Activated CD4-positive, alpha-beta T cell treated with anti-CD3 and anti-CD28 coated beads for 36 hours (primary cell): Measurements from ENCODE around the gene COL12A1. TPM values are rescaled to one million over a fixed set of nuclear protein-coding genes. Genes with fewer than 3 reads are reported as not detected.

Source experiments
- ATAC-seq: fragments of 200-7000 bp; cut with Tn5 transposase; one replicate; pipeline ENCODE4 v1.10.0; 2021; ENCODE audit warnings: mild to moderate bottlenecking, moderate library complexity
- CTCF ChIA-PET: fragments of 350-600 bp; sonication (Branson Sonifier 250); formaldehyde crosslinking; loops from one replicate; lab custom pipeline; 2021; ENCODE audit warnings: antibody characterized with exemption; lab: Charles Lee
- POLR2A ChIA-PET: fragments of 350-600 bp; sonication (Branson Sonifier 250); formaldehyde crosslinking; loops from one replicate; lab custom pipeline; 2021; ENCODE audit warnings: antibody characterized with exemption, inconsistent platforms; lab: Charles Lee
- DNase-seq: peaks from one replicate; pipeline ENCODE4 v3.0.0-alpha.2; 2020
- H3K27ac Mint-ChIP-seq: one replicate; pipeline ENCODE4 v1.8.0; 2021; ENCODE audit warnings: mixed read lengths
- H3K27me3 Mint-ChIP-seq: one replicate; pipeline ENCODE4 v1.8.0; 2021; ENCODE audit warnings: mixed read lengths
- H3K36me3 Mint-ChIP-seq: one replicate; pipeline ENCODE4 v1.8.0; 2021; ENCODE audit warnings: low read depth, mixed read lengths
- H3K4me1 Mint-ChIP-seq: one replicate; pipeline ENCODE4 v1.8.0; 2021; ENCODE audit warnings: mixed read lengths
- H3K4me3 Mint-ChIP-seq: one replicate; pipeline ENCODE4 v1.8.0; 2021; ENCODE audit warnings: mild to moderate bottlenecking, moderate library complexity, mixed read lengths
- H3K9me3 Mint-ChIP-seq: one replicate; pipeline ENCODE4 v1.8.0; 2021; ENCODE audit warnings: low read depth, mixed read lengths
- intact Hi-C, 2 experiments: fragments of 100-400 bp; cut with DNase I in 1 of 2; cut with micrococcal nuclease in 1 of 2; formaldehyde crosslinking; loops; one replicate each; pipeline versions ENCODE4 v1.14.2 to v1.15.1; 2022 to 2024; cut with DNase I, micrococcal nuclease
- total RNA-seq, 2 experiments: library from RNA; stranded (reverse); gene quantifications; one replicate each; pipeline ENCODE4 v1.2.3, GENCODE V29; 2021

Gene COL12A1
- total RNA-seq = under 1 TPM; 0.02 TPM

DNA sequence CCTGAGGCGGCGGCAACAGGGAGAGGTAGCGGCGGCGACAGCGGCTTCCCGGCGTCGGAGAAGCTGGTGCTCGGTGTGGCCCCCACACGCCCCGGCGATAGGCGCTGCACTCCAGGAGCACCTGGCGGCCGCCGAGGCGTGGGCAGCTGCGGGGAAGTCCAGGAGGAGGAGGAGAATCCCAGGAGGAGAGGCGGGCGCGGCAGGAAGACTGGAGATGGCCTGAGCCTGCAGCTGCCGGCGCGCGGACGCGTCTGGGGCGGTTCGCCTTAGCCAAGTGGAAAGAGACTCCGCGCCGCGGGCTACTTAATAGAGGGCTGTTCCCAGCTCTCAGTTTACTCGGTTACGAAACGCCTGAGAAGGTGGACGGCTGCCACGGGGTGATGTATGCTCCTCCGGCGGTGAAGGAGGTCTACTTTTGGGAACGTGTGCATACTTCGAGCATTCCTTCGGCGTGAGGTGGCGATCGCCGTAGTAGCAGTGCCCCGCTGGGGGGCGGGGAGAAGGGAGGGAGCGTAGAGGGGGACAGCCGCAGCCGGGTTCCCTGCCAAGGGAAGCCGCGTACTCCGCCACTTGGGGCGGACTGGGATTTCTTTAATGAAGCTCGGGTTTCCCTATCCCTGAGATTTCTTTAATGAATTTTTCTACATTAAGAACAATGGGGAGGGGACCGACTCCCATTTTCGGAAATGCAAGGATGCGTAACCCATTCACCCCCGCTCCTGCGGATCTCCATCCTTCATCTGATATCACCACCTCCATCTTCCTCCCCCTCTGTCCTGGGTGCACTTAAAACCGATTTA, at the start of gene COL12A1:
Gene COL12A1 (minus strand): TSS at position 278 of the 800 bp plus-strand sequence. CDS start 3,261 bp downstream, outside the sequence.
- H3K27ac Mint-ChIP-seq = no peak within 1 kb of the TSS
- ChIA-PET POLR2A (no interaction called here), CTCF (interaction anchor here (0.7 to 5.7 kb wide), 4 partner anchors 14 to 1466 kb away, joined by 3 to 72 read pairs (median 4); no protein-coding TSS in a partner anchor)
- peaks cover 58% of the 10 kb centered on the region for H3K4me1 Mint-ChIP-seq
- peaks cover 83% of the 10 kb centered on the region for H3K27me3 Mint-ChIP-seq
- DNase-seq (peak; percentile 43), ATAC-seq (no peak)
- intact Hi-C loops = loop anchor here (5.0 to 10.0 kb wide), 4 partner anchors 631 to 1531 kb away; no protein-coding TSS in a partner anchor
- H3K36me3 Mint-ChIP-seq = no peaks in the 10 kb centered on the region
- H3K4me3 Mint-ChIP-seq = peak within 1 kb of the TSS; percentile 49
- H3K9me3 Mint-ChIP-seq = no peaks in the 10 kb centered on the region

DNA sequence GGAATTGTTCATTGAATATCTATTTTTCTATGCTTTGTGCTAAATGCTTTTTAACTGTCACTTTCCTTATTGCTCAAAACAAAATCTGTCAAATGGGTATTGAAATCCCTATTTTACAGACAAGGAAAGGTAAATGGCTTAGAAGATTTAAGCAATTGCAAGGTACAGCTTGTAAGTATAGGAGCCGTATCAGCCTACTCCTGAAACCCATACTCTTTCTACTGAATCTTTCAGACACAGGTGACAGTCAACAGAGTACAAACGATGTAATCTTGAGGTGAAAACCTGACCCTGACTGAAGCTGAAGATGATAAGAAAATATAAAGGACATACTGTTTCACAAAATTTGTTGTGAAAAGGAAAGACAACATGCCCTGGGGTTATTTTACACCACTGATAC, 44.7 kb upstream of the COL12A1 start:
- Mint-ChIP-seq H3K27me3 (peaks cover 11% of the 10 kb centered on the region), H3K27ac (no peak overlapping the region), H3K4me3 (no peak overlapping the region), H3K4me1 (no peaks in the 10 kb centered on the region), H3K9me3 (no peaks in the 10 kb centered on the region), H3K36me3 (peaks cover 4% of the 10 kb centered on the region)
- ATAC-seq = no peak
- ChIA-PET POLR2A (interaction anchor here (0.7 kb wide), 1 partner anchor 225 kb away, joined by 3 read pairs; no protein-coding TSS in a partner anchor), CTCF (no interaction called here)
- no peak for DNase-seq
- intact Hi-C loops = no loop called here

DNA sequence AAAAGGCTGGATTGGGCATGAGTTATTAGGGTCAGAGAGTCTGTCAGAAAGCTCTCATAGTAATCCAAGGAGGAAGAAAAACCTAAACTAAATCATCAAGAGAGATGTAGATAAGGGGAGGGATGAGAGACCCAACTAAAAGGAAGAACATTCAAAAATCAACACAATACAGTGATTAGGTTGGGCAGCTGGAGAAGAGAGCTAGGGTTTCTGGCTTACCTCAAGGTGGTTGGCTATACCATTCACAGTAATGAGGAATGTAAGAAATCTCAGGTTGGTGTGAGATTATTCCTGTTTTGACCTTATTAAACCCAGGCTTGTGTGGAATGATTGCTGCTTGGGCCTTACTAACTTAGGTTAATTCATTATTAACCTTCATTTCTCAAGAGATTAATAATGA, 44.0 kb upstream of the COL12A1 start:
- no peak for DNase-seq
- Mint-ChIP-seq H3K27ac (no peak overlapping the region), H3K27me3 (peaks cover 12% of the 10 kb centered on the region), H3K36me3 (peaks cover 4% of the 10 kb centered on the region), H3K4me3 (no peak overlapping the region), H3K4me1 (no peaks in the 10 kb centered on the region), H3K9me3 (no peaks in the 10 kb centered on the region)
- POLR2A ChIA-PET = interaction anchor here (0.5 to 0.7 kb wide), 2 partner anchors 62 to 225 kb away, joined by 3 to 4 read pairs; no protein-coding TSS in a partner anchor
- CTCF ChIA-PET = interaction anchor here (0.6 kb wide), 1 partner anchor 790 kb away, joined by 3 read pairs; no protein-coding TSS in a partner anchor
- no peak for ATAC-seq
- intact Hi-C loops = no loop called here

DNA sequence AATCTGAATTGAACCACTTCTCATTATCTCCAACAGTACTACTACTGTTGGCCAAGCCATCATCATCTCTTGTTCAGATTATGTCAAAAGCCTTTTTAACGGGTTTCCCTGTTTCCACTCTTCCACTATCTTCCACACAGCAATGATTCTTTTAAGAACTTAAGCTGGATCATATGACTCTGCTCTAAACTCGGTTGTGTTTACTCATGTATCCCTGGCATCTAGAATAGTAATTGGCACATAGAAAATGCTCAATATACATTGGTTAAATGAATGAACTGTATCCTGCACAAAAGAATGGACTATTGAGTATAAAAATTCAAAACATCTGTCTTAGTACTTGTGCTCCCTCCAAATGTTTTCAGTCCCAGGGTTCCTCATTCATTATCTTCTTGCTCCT, 40.5 kb upstream of the COL12A1 start:
- DNase-seq (no peak), ATAC-seq (no peak)
- peaks cover 7% of the 10 kb centered on the region for H3K36me3 Mint-ChIP-seq
- peaks cover 12% of the 10 kb centered on the region for H3K27me3 Mint-ChIP-seq
- intact Hi-C loops = no loop called here
- H3K4me1 Mint-ChIP-seq = peaks cover 17% of the 10 kb centered on the region
- no peaks in the 10 kb centered on the region for H3K9me3 Mint-ChIP-seq
- POLR2A ChIA-PET = no interaction called here
- CTCF ChIA-PET = no interaction called here
- H3K27ac Mint-ChIP-seq = no peak overlapping the region
- H3K4me3 Mint-ChIP-seq = no peak overlapping the region

DNA sequence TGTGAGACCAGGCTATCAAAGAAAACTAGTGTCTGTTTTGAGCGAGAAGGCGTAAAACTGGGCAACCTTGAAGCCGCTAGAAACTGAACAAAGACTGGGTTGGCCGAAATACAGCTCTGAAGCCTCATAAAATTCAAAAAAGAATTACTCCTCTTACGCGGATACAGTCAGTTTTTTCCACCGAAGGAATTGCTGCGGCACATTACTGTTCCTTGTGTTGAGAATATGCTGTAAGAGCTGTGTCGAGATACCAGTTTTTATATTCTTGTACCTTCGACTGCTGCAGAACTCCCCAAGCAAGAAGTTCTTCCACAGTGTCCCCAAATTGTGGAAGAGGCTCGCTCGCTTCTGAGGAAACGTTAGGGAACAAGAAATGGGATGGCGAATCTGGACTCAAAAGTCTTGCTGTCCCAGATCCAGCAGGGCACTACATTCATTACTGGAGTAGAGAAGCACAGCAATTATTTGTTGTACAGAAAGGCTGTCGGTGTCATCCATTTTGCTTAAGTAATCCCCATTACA, 38.3 kb upstream of the COL12A1 start:
- ChIA-PET POLR2A (interaction anchor here (1.5 to 1.7 kb wide), 2 partner anchors 34 to 40 kb away, joined by 5 to 7 read pairs; partner anchors contain the start of gene TMEM30A), CTCF (interaction anchor here (0.5 to 2.0 kb wide), 9 partner anchors 14 to 1806 kb away, joined by 3 to 13 read pairs (median 3); partner anchors contain the start of gene TMEM30A)
- H3K4me3 Mint-ChIP-seq = peak overlapping the region; percentile 91
- H3K36me3 Mint-ChIP-seq = peaks cover 23% of the 10 kb centered on the region
- peaks cover 12% of the 10 kb centered on the region for H3K27me3 Mint-ChIP-seq
- intact Hi-C loops = loop anchor here (1.0 to 5.0 kb wide), 3 partner anchors 22 to 1722 kb away; partner anchors contain the start of genes EEF1A1 (in 2 of the 2) and SENP6 (in 1 of the 2)
- ATAC-seq (no peak), DNase-seq (no peak)
- peaks cover 30% of the 10 kb centered on the region for H3K4me1 Mint-ChIP-seq
- no peaks in the 10 kb centered on the region for H3K9me3 Mint-ChIP-seq
- H3K27ac Mint-ChIP-seq = peak overlapping the region; percentile 95

DNA sequence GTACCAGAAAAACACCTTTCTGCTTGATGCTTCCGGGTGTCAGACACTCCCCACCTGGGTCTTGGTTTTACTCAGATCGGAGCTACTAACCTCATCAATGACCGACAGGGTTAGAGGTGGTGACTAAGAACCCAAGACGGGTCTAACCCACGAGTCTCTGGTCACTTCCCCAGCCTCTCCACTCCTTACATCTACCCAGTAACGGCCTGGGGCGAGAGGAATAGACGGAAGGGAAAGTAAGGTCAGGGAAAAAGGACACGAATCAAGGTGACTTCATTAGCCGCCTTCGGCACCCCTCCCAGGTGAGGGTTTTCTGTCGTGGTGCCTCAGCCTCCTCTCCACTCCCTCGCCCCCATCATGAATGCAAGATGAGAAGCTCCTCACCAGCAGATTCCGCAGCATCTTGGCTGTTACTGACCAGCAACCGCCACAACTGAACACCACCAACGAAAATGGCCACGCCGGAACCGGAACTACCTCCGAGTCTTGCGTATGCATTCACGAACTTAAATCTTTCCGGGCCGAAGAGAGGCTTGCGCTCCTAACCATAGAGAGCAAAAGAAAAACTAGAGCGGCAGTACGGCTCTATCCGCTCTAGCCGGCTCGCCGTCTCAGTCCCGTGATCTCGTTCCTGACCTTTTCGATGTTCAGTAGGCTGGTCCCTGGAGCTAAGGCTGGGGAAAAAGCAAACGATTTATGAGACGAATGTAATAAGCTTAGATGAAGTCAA, 37.6 kb upstream of the COL12A1 start, which contains the start of gene COX7A2:
Gene COX7A2 (minus strand): TSS at position 469 of the 730 bp plus-strand sequence. CDS start 67 bp downstream, at position 402.
- Mint-ChIP-seq H3K4me1 (peaks cover 35% of the 10 kb centered on the region), H3K27me3 (peaks cover 12% of the 10 kb centered on the region), H3K36me3 (peaks cover 27% of the 10 kb centered on the region), H3K4me3 (peak within 1 kb of the TSS; percentile 91), H3K27ac (peak within 1 kb of the TSS; percentile 95), H3K9me3 (no peaks in the 10 kb centered on the region)
- ATAC-seq (peak; percentile 97), DNase-seq (peak; percentile 91)
- ChIA-PET CTCF (interaction anchor here (0.5 to 2.0 kb wide), 10 partner anchors 15 to 1806 kb away, joined by 3 to 13 read pairs (median 3); partner anchors contain the start of gene TMEM30A), POLR2A (interaction anchor here (0.5 to 1.7 kb wide), 6 partner anchors 35 to 1614 kb away, joined by 3 to 7 read pairs (median 4); partner anchors contain the start of gene TMEM30A)
- intact Hi-C loops = loop anchor here (1.0 to 5.0 kb wide), 5 partner anchors 23 to 1721 kb away; partner anchors contain the start of genes EEF1A1 (in 2 of the 2), SENP6 (in 2 of the 2) and TMEM30A (in 2 of the 2)

DNA sequence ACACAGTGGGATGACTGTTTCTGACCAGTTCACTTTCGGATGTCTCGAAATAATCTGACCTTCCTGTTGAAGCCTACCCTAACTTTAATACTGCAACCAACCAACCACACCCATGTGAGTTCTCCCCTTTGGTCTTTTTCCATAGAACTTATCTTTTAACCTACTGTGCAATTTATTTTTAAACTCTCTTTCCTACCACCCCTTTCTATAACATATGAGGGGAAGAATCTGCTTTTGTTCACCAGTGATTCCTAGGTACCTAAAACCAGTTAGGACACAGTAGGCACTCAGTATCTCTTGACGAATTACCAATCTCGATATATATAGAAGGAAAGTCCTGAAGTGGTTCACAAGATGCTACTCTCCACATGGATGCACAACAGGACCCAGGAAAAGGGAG, 30.8 kb upstream of the COL12A1 start:
- Mint-ChIP-seq H3K27me3 (no peaks in the 10 kb centered on the region), H3K9me3 (no peaks in the 10 kb centered on the region), H3K36me3 (peaks cover 33% of the 10 kb centered on the region), H3K27ac (no peak overlapping the region), H3K4me3 (no peak overlapping the region), H3K4me1 (peaks cover 20% of the 10 kb centered on the region)
- CTCF ChIA-PET = interaction anchor here (1.3 to 1.6 kb wide), 2 partner anchors 10 to 25 kb away, joined by 6 read pairs; no protein-coding TSS in a partner anchor
- intact Hi-C loops = no loop called here
- DNase-seq (no peak), ATAC-seq (no peak)
- POLR2A ChIA-PET = interaction anchor here (1.0 kb wide), 1 partner anchor 32 kb away, joined by 4 read pairs; no protein-coding TSS in a partner anchor

DNA sequence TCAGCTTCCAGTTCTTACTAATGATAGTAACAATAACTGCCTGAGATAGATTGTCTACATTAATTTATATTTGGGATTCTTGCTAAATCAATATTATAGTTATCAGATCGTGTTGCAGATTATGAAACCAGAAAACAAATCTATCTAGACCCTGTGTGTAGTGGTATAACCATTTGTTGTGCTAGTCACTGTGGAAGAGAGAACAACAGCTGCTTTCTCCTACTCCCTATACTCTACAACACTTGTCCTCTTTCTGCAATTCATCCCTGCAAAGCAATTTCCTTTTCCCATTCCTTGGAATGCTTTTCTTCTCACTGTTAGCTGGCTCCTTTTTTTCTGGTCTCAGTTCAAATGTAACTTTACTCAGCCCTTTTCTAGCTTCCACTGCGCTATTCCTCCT, 29.4 kb upstream of the COL12A1 start:
- Mint-ChIP-seq H3K9me3 (no peaks in the 10 kb centered on the region), H3K36me3 (peaks cover 25% of the 10 kb centered on the region), H3K27me3 (no peaks in the 10 kb centered on the region), H3K4me1 (peaks cover 11% of the 10 kb centered on the region), H3K27ac (peak overlapping the region; percentile 11), H3K4me3 (no peak overlapping the region)
- intact Hi-C loops = no loop called here
- ChIA-PET POLR2A (no interaction called here), CTCF (interaction anchor here (0.6 to 1.6 kb wide), 3 partner anchors 9 to 1593 kb away, joined by 3 to 6 read pairs (median 5); no protein-coding TSS in a partner anchor)
- DNase-seq (no peak), ATAC-seq (no peak)

DNA sequence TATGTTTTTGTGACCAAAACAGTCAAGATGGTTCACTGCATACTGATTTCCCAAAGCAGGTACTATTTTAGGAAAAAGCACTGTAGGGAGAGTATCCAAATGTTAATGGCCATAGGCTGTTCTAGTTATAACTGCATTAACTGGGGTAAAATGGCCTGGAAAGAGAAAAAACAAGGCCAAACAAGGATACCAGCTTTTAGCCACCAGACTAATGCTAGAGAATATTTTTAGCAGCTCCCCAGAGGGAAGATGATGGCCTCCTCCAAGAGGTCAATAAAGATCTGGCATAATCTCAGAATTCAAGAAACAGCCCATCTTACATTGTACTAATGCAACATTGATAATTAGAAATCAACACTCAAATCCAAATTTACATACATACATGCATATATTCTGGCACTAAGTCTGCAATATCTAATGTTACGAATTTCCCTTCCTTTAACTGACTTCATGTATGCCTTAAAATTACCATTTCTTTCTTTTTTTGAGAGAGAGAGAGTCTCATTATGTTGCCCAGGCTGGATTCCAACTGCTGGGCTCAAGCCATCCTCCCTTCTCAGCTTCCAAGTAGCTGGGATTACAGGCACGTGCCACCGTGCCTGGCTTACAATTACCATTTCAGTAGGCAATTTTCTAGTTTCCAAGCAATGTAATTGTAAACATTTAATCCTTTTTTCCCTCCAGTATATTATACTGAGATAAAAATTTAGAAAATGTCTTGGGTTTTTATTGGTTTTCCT, 28.4 kb upstream of the COL12A1 start:
- Mint-ChIP-seq H3K4me3 (no peak overlapping the region), H3K4me1 (peaks cover 6% of the 10 kb centered on the region), H3K36me3 (peaks cover 18% of the 10 kb centered on the region), H3K9me3 (no peaks in the 10 kb centered on the region), H3K27me3 (no peaks in the 10 kb centered on the region), H3K27ac (no peak overlapping the region)
- intact Hi-C loops = no loop called here
- DNase-seq (no peak), ATAC-seq (no peak)
- ChIA-PET CTCF (interaction anchor here (0.7 to 2.1 kb wide), 3 partner anchors 26 to 1580 kb away, joined by 3 to 8 read pairs (median 3); no protein-coding TSS in a partner anchor), POLR2A (no interaction called here)

DNA sequence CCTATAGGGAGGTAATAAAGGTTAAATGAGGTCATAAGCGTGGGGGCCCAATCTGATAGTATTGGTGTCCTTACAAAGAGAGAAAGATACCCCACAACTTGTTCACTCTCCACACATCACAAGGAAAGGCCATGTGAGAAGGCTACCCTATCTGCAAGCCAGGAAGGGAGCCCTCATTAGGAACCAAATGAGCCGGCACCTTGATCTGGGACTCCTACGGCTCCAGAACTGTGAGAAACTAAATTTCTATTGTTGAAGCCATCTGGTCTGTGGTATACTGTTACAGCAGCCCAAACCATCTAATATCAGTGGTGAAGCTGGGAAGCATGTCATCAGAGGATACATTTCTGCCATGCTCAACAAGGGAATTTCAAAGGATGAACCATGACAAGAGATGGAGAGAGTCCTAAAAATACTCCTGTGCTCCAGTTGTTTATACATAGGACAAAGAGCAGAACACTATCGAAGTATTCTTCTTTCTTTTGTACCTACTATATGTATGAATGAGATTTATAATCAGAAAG, 27.3 kb upstream of the COL12A1 start:
- ChIA-PET CTCF (interaction anchor here (0.7 to 2.1 kb wide), 2 partner anchors 25 to 291 kb away, joined by 4 to 8 read pairs; no protein-coding TSS in a partner anchor), POLR2A (no interaction called here)
- Mint-ChIP-seq H3K27me3 (no peaks in the 10 kb centered on the region), H3K36me3 (peaks cover 11% of the 10 kb centered on the region), H3K4me1 (no peaks in the 10 kb centered on the region), H3K27ac (no peak overlapping the region), H3K4me3 (no peak overlapping the region), H3K9me3 (no peaks in the 10 kb centered on the region)
- ATAC-seq (no peak), DNase-seq (no peak)
- intact Hi-C loops = no loop called here
